ENCODE results near the gene ELK4. TPM values are rescaled to one million over a fixed set of nuclear protein-coding genes. Genes with fewer than 3 reads are reported as not detected.

ELK4 gene
- polyA plus RNA-seq, 3 donors, result 1.4 to 9.0 (median 2.6) TPM

- H3K4me3 ChIP-seq (replicated peaks in 1 of 3; ENCODE audit: low read depth in 2 of 3, low read length in 3 of 3), result no peak overlapping the region
- 0% methylated on average over 1 of the region's 1 CpG for WGBS (ENCODE audit: insufficient coverage)
- peaks cover 2% of the 10 kb centered on the region for H3K4me1 Mint-ChIP-seq
- no peaks in the 10 kb centered on the region for H3K4me1 ChIP-seq (ENCODE audit: control insufficient read depth in 1 of 2, insufficient read depth in 2 of 2, low read length in 2 of 2)
- no peaks in the 10 kb centered on the region for H3K79me2 ChIP-seq (ENCODE audit: insufficient read depth, low read length)
- no peak overlapping the region for H3K27ac ChIP-seq (ENCODE audit: low read depth in 1 of 2, low read length in 2 of 2)
- H3K4me2 ChIP-seq (replicated peaks; ENCODE audit: extremely low read depth, low read length, poor library complexity, severe bottlenecking), result no peak overlapping the region
- DNase-seq, result no peak
- H3K9me3 ChIP-seq (replicated peaks in 1 of 2; ENCODE audit: control insufficient read depth in 1 of 2, insufficient read depth in 1 of 2, low read length in 2 of 2), result peaks cover 0 to 13% of the 10 kb centered on the region in 2 donors
- no peak overlapping the region for H3K27ac Mint-ChIP-seq
- H4K20me1 ChIP-seq (ENCODE audit: insufficient read depth, low read length), result no peaks in the 10 kb centered on the region
- no peak overlapping the region for H3K4me3 Mint-ChIP-seq
- intact Hi-C loops (cut with micrococcal nuclease), result no loop called here
- H3K9ac ChIP-seq (ENCODE audit: insufficient read depth, low read length, poor library complexity, severe bottlenecking), result no peak overlapping the region
- peaks cover 31 to 45% of the 10 kb centered on the region in 2 donors for H3K27me3 ChIP-seq (ENCODE audit: control insufficient read depth in 2 of 2, insufficient read depth in 2 of 2, low read length in 2 of 2)
- no peaks in the 10 kb centered on the region for H3K36me3 Mint-ChIP-seq
- TF ChIP-seq CTCF (IDR thresholded peaks at IDR 0.05), result no peak
- peaks cover 0 to 5% (median 3%) of the 10 kb centered on the region in 7 donors for H3K9me3 Mint-ChIP-seq
- H3K27me3 Mint-ChIP-seq (ENCODE audit: low read depth in 3 of 3), result peaks cover 50 to 63% (median 60%) of the 10 kb centered on the region in 3 donors
- H3K36me3 ChIP-seq (replicated peaks in 1 of 2; ENCODE audit: control insufficient read depth in 1 of 2, insufficient read depth in 2 of 2, low read length in 2 of 2), result no peaks in the 10 kb centered on the region
- H2AFZ ChIP-seq (ENCODE audit: insufficient read depth, low read depth, low read length, poor library complexity, severe bottlenecking), result no peak overlapping the region
Measured at GRCh38 chr1:205572421-205572820, 59.4 kb downstream of the ELK4 start.

- no peak overlapping the region for H3K9ac ChIP-seq (ENCODE audit: insufficient read depth, low read length, poor library complexity, severe bottlenecking)
- peaks cover 57 to 66% (median 64%) of the 10 kb centered on the region in 3 donors for H3K27me3 Mint-ChIP-seq (ENCODE audit: low read depth in 3 of 3)
- no peak for DNase-seq
- no peak for TF ChIP-seq CTCF (IDR thresholded peaks at IDR 0.05)
- H3K27ac ChIP-seq (ENCODE audit: low read depth in 1 of 2, low read length in 2 of 2), result no peak overlapping the region
- H3K36me3 ChIP-seq (replicated peaks in 1 of 2; ENCODE audit: control insufficient read depth in 1 of 2, insufficient read depth in 2 of 2, low read length in 2 of 2), result no peaks in the 10 kb centered on the region
- peaks cover 38 to 52% of the 10 kb centered on the region in 2 donors for H3K27me3 ChIP-seq (ENCODE audit: control insufficient read depth in 2 of 2, insufficient read depth in 2 of 2, low read length in 2 of 2)
- WGBS (ENCODE audit: insufficient coverage), result 81% methylated on average over 3 of the region's 4 CpGs
- H3K27ac Mint-ChIP-seq, result no peak overlapping the region
- H2AFZ ChIP-seq (ENCODE audit: insufficient read depth, low read depth, low read length, poor library complexity, severe bottlenecking), result no peak overlapping the region
- peaks cover 0 to 14% of the 10 kb centered on the region in 2 donors for H3K9me3 ChIP-seq (replicated peaks in 1 of 2; ENCODE audit: control insufficient read depth in 1 of 2, insufficient read depth in 1 of 2, low read length in 2 of 2)
- H4K20me1 ChIP-seq (ENCODE audit: insufficient read depth, low read length), result no peaks in the 10 kb centered on the region
- peaks cover 2% of the 10 kb centered on the region for H3K4me1 Mint-ChIP-seq
- no peaks in the 10 kb centered on the region for H3K4me1 ChIP-seq (ENCODE audit: control insufficient read depth in 1 of 2, insufficient read depth in 2 of 2, low read length in 2 of 2)
- peaks cover 0 to 5% (median 3%) of the 10 kb centered on the region in 7 donors for H3K9me3 Mint-ChIP-seq
- H3K4me3 ChIP-seq (replicated peaks in 1 of 3; ENCODE audit: low read depth in 2 of 3, low read length in 3 of 3), result no peak overlapping the region
- no peaks in the 10 kb centered on the region for H3K79me2 ChIP-seq (ENCODE audit: insufficient read depth, low read length)
- H3K4me3 Mint-ChIP-seq, result no peak overlapping the region
- no peak overlapping the region for H3K4me2 ChIP-seq (replicated peaks; ENCODE audit: extremely low read depth, low read length, poor library complexity, severe bottlenecking)
- no peaks in the 10 kb centered on the region for H3K36me3 Mint-ChIP-seq
- intact Hi-C loops (cut with micrococcal nuclease), result no loop called here
Measured at GRCh38 chr1:205571747-205572146, 60.1 kb downstream of the ELK4 start.

Data from CD14-positive monocyte (primary cell).